Smooth muscle cell (in vitro differentiated cells): ENCODE data around the gene RMDN3. TPM values are rescaled to one million over a fixed set of nuclear protein-coding genes. Genes with fewer than 3 reads are reported as not detected.
A peak's percentile ranks its signal among the peaks of the same experiment; 100 is the strongest.

ENCODE experiments used
- DNase-seq: peaks from one replicate; lab custom pipeline; 2025; ENCODE audit not compliant: unreplicated experiment; lab: John Stamatoyannopoulos, UW
- H2AFZ ChIP-seq: fragments of 200-600 bp; sonication (generic); 2 replicates; pipeline ENCODE4 v1.6.0; 2016; ENCODE audit warnings: antibody characterized with exemption, low read depth, mild to moderate bottlenecking
- H3F3A ChIP-seq: fragments of 200-600 bp; sonication (generic); 2 replicates; pipeline ENCODE4 v1.6.0; 2017; ENCODE audit warnings: antibody characterized with exemption, low read depth
- H3K27ac ChIP-seq: fragments of 200-600 bp; sonication (generic); 2 replicates; pipeline ENCODE4 v1.5.1; 2016; ENCODE audit warnings: low read depth, mild to moderate bottlenecking
- H3K27me3 ChIP-seq: fragments of 200-600 bp; sonication (generic); 2 replicates; pipeline ENCODE4 v1.6.1; 2016; ENCODE audit warnings: low read depth, mild to moderate bottlenecking
- H3K36me3 ChIP-seq: fragments of 200-600 bp; sonication (generic); 2 replicates; pipeline ENCODE4 v1.5.1; 2016; ENCODE audit warnings: low read depth
- H3K4me1 ChIP-seq: fragments of 200-600 bp; sonication (generic); 2 replicates; pipeline ENCODE4 v1.5.1; 2016; ENCODE audit warnings: low read depth
- H3K4me2 ChIP-seq: fragments of 200-600 bp; sonication (generic); 2 replicates; pipeline ENCODE4 v1.6.0; 2016; ENCODE audit warnings: mild to moderate bottlenecking
- H3K4me3 ChIP-seq: fragments of 200-600 bp; sonication (generic); 2 replicates; pipeline ENCODE4 v1.5.1; 2016; ENCODE audit warnings: mild to moderate bottlenecking
- H3K79me2 ChIP-seq: fragments of 200-600 bp; sonication (generic); 2 replicates; pipeline ENCODE4 v1.6.0; 2016; ENCODE audit warnings: low read depth, mild to moderate bottlenecking
- H3K9ac ChIP-seq: fragments of 200-600 bp; sonication (generic); 2 replicates; pipeline ENCODE4 v1.6.0; 2016; ENCODE audit warnings: low read depth
- H3K9me3 ChIP-seq: fragments of 200-600 bp; sonication (generic); replicated peaks from 2 replicates; pipeline ENCODE4 v1.5.1; 2016; ENCODE audit warnings: low read depth
- H4K20me1 ChIP-seq: fragments of 200-600 bp; sonication (generic); 2 replicates; pipeline ENCODE4 v1.6.0; 2016; ENCODE audit warnings: low read depth
- CTCF ChIP-seq: fragments of 200-600 bp; sonication (generic); IDR thresholded peaks from 2 replicates; pipeline ENCODE4 v1.5.1; 2017; ENCODE audit warnings: borderline replicate concordance, mild to moderate bottlenecking, antibody characterized with exemption; ENCODE audit not compliant: insufficient read depth, poor library complexity, severe bottlenecking
- WGBS: methylation state at CpG from one replicate; pipeline ENCODE4 v1.1.7; 2016; ENCODE audit warnings: low lambda C conversion rate; 5-methylcytosine and 5-hydroxymethylcytosine counted together
- polyA plus RNA-seq: library from polyadenylated mRNA; unstranded; fragments of >200 nt; fragmentation: Nextera tagmentation; extraction: Ambion mirVana; gene quantifications from 2 replicates; pipeline ENCODE4 v1.2.1, GENCODE V29; 2016
- total RNA-seq: library from RNA; depleted of rRNA; stranded (reverse); fragments of >200 nt; gene quantifications from 2 replicates; pipeline ENCODE4 v1.2.3, GENCODE V29; 2014

The RMDN3 gene
- total and polyA plus RNA-seq, 2 experiments from 2014 or later = 11.0 to 20.0 TPM

- Histone ChIP-seq H3K9me3 (no peaks in the 10 kb centered on the region), H2AFZ (no peak overlapping the region), H4K20me1 (no peaks in the 10 kb centered on the region), H3K79me2 (no peaks in the 10 kb centered on the region), H3K4me2 (no peak overlapping the region), H3K4me3 (no peak overlapping the region), H3K36me3 (no peaks in the 10 kb centered on the region), H3K9ac (peak overlapping the region; percentile 55), H3K27ac (peak overlapping the region; percentile 71), H3K27me3 (no peaks in the 10 kb centered on the region), H3K4me1 (no peaks in the 10 kb centered on the region), H3F3A (no peaks in the 10 kb centered on the region)
- no peak for DNase-seq
- WGBS = 75% methylated on average over 5 of the region's 5 CpGs
- TF ChIP-seq CTCF = no peak
Observed at GRCh38 chr15:40744815-40745152, 10.3 kb downstream of the RMDN3 start.

DNA sequence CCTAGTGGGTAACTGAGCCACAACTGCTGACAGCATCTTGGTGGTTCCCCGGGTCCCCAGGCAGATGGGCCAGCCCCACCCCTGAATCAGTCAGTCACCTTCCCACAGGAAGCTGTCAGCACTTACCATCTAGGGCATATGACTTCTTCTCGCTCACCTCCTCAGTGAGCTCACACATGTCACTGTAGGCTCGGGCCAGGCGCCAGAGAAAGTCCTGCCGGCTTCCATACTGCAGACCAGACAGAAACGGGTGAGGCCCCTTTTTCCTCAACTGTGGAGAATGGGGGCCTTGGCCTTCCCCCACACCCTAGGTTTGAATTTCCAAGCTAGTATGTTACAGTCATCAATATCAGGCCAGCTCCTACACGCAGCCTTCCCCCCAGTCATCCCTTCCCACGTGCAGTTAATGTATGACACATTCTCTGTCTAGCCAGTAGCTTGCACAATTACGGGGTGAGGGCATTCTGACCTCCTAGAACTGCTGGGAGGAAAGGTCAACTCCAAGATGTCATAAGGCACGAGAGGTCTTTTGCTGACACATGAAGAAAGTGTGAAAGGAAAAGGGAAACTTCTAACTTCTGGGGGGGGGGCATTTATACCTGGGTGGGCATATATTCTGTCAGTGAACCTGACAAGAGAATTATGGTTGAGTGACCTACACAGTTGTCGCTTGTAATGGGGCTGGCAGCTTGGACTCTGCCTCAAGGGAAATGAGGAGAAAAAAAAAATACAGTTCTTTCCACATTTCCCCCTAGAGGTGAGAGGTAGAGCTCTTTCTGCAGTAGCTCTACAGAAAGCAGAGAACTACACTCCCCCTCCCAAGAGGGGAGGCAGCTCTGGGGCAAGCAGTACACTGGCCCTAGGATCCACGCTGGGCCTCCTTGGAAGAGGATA lies 10.9 kb downstream of the RMDN3 start:
- no peaks in the 10 kb centered on the region for H3F3A ChIP-seq
- no peak for DNase-seq
- H3K4me3 ChIP-seq = no peak overlapping the region
- no peaks in the 10 kb centered on the region for H3K9me3 ChIP-seq
- WGBS = 64% methylated on average over 12 of the region's 12 CpGs
- no peak overlapping the region for H2AFZ ChIP-seq
- no peaks in the 10 kb centered on the region for H3K36me3 ChIP-seq
- H4K20me1 ChIP-seq = no peaks in the 10 kb centered on the region
- no peaks in the 10 kb centered on the region for H3K79me2 ChIP-seq
- peak overlapping the region; percentile 71 for H3K27ac ChIP-seq
- no peaks in the 10 kb centered on the region for H3K4me1 ChIP-seq
- TF ChIP-seq CTCF = no peak
- no peaks in the 10 kb centered on the region for H3K27me3 ChIP-seq
- H3K9ac ChIP-seq = peak overlapping the region; percentile 55
- no peak overlapping the region for H3K4me2 ChIP-seq

DNA sequence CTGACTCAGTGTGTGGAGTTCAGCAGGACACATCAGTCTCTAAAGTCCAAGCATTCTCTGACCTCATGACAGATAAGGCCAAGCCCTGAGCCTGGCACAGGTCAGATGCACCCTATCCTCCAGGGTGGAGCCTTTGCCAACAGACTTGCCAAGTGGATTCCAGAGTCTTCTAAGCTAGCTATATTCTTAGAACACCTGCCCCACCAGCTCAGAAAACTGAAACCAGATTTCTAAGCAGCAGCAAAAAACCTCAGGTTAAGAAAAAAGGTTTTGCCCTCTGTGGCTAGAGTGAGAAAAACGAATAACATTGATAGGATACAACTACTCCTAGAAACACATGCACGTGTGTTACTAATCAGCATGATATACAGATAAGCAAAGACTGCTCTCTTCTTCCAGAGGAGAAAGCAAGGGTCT lies 11.6 kb downstream of the RMDN3 start:
- Histone ChIP-seq H3F3A (no peaks in the 10 kb centered on the region), H3K4me3 (no peak overlapping the region), H3K79me2 (no peaks in the 10 kb centered on the region), H3K27me3 (no peaks in the 10 kb centered on the region), H3K36me3 (no peaks in the 10 kb centered on the region), H3K4me2 (no peak overlapping the region), H3K4me1 (no peaks in the 10 kb centered on the region), H2AFZ (no peak overlapping the region), H3K9me3 (no peaks in the 10 kb centered on the region), H3K27ac (peak overlapping the region; percentile 71), H4K20me1 (no peaks in the 10 kb centered on the region), H3K9ac (peak overlapping the region; percentile 47)
- 76% methylated on average over 2 of the region's 2 CpGs for WGBS
- DNase-seq = no peak
- TF ChIP-seq CTCF = no peak

DNA sequence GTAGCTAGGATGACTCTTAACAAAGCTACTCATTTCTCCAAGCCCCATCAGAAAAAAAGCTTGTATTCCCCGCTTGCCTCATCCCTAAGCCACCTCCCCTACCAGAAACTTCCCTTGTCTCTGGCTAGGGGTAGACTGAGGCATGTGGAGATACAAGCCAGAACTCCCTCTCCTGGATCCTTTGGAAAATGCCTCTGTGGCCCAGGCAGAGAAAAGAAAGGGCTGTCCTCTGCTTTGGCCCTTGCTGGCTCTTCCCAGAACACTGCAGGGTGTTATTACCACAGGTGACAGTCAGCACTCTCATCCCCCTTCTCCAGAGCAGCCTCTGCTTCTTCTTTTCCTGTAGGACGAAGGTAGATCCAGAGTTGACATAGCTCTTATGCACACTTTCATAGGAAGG lies 15.2 kb downstream of the RMDN3 start:
- DNase-seq = no peak
- H3K79me2 ChIP-seq = no peaks in the 10 kb centered on the region
- no peak overlapping the region for H3K27ac ChIP-seq
- no peak overlapping the region for H3K4me3 ChIP-seq
- peaks cover 7% of the 10 kb centered on the region for H3K36me3 ChIP-seq
- 98% methylated on average over 2 of the region's 2 CpGs for WGBS
- no peak overlapping the region for H3K4me2 ChIP-seq
- no peak for TF ChIP-seq CTCF
- H3F3A ChIP-seq = no peaks in the 10 kb centered on the region
- H3K9ac ChIP-seq = no peak overlapping the region
- H3K27me3 ChIP-seq = no peaks in the 10 kb centered on the region
- H3K4me1 ChIP-seq = no peaks in the 10 kb centered on the region
- H3K9me3 ChIP-seq = no peaks in the 10 kb centered on the region
- H2AFZ ChIP-seq = no peak overlapping the region
- no peaks in the 10 kb centered on the region for H4K20me1 ChIP-seq
